ENCODE results near the gene TRIM28.
"Not testable (repeated sequence)": the region's sequence is repeated elsewhere in the genome, so short reads cannot be mapped to it uniquely, and the experiment has no call there.

The TRIM28 gene

GRCh38 chr19:58562122-58563033, 18.5 kb downstream of the TRIM28 start:
- DNase-seq = peak; percentile 81

- no peak for DNase-seq
These were observed 19.2 kb downstream of the TRIM28 start for GRCh38 chr19:58563034-58563573.

- no peak for DNase-seq
These were observed 20.0 kb downstream of the TRIM28 start for GRCh38 chr19:58563823-58564222.

- DNase-seq = no peak
These were observed 23.1 kb downstream of the TRIM28 start for GRCh38 chr19:58566989-58567388.

GRCh38 chr19:58568453-58569130, 24.7 kb downstream of the TRIM28 start:
- DNase-seq = peak; percentile 47

GRCh38 chr19:58569191-58569942, 25.5 kb downstream of the TRIM28 start:
- peak; percentile 40 for DNase-seq

- DNase-seq = peak; percentile 55
These were observed 26.2 kb downstream of the TRIM28 start for GRCh38 chr19:58569943-58570670.

- peak; percentile 50 for DNase-seq
These were observed 27.1 kb downstream of the TRIM28 start for GRCh38 chr19:58570770-58571574.

- peak; percentile 46 for DNase-seq
These were observed 27.7 kb downstream of the TRIM28 start for GRCh38 chr19:58571575-58571947.

- DNase-seq = no peak
These were observed 28.4 kb downstream of the TRIM28 start for GRCh38 chr19:58572026-58572817.

GRCh38 chr19:58572818-58573657, 29.2 kb downstream of the TRIM28 start, which contains the start of gene MZF1:
MZF1 (minus strand) TSS chr19:58573335; CDS start chr19:58571389, 1,946 bp downstream.
- peak; percentile 100 for DNase-seq

GRCh38 chr19:58573658-58574164, 29.8 kb downstream of the TRIM28 start:
- DNase-seq = no peak

- peak; percentile 90 for DNase-seq
These were observed 31.5 kb downstream of the TRIM28 start for GRCh38 chr19:58575183-58576041.

GRCh38 chr19:58577581-58577980, 33.7 kb downstream of the TRIM28 start:
- DNase-seq = not testable (repeated sequence)

- DNase-seq = peak; percentile 53
These were observed 34.4 kb downstream of the TRIM28 start for GRCh38 chr19:58578012-58578925.

- no peak for DNase-seq
These were observed 35.7 kb downstream of the TRIM28 start for GRCh38 chr19:58579473-58580142.
